ENCODE results near the gene ERCC6L. TPM values are rescaled to one million over a fixed set of nuclear protein-coding genes. Genes with fewer than 3 reads are reported as not detected.

Gene ERCC6L, protein sequence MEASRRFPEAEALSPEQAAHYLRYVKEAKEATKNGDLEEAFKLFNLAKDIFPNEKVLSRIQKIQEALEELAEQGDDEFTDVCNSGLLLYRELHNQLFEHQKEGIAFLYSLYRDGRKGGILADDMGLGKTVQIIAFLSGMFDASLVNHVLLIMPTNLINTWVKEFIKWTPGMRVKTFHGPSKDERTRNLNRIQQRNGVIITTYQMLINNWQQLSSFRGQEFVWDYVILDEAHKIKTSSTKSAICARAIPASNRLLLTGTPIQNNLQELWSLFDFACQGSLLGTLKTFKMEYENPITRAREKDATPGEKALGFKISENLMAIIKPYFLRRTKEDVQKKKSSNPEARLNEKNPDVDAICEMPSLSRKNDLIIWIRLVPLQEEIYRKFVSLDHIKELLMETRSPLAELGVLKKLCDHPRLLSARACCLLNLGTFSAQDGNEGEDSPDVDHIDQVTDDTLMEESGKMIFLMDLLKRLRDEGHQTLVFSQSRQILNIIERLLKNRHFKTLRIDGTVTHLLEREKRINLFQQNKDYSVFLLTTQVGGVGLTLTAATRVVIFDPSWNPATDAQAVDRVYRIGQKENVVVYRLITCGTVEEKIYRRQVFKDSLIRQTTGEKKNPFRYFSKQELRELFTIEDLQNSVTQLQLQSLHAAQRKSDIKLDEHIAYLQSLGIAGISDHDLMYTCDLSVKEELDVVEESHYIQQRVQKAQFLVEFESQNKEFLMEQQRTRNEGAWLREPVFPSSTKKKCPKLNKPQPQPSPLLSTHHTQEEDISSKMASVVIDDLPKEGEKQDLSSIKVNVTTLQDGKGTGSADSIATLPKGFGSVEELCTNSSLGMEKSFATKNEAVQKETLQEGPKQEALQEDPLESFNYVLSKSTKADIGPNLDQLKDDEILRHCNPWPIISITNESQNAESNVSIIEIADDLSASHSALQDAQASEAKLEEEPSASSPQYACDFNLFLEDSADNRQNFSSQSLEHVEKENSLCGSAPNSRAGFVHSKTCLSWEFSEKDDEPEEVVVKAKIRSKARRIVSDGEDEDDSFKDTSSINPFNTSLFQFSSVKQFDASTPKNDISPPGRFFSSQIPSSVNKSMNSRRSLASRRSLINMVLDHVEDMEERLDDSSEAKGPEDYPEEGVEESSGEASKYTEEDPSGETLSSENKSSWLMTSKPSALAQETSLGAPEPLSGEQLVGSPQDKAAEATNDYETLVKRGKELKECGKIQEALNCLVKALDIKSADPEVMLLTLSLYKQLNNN
- 1.7 TPM for polyA plus RNA-seq (ENCODE audit: insufficient read length)

DNA sequence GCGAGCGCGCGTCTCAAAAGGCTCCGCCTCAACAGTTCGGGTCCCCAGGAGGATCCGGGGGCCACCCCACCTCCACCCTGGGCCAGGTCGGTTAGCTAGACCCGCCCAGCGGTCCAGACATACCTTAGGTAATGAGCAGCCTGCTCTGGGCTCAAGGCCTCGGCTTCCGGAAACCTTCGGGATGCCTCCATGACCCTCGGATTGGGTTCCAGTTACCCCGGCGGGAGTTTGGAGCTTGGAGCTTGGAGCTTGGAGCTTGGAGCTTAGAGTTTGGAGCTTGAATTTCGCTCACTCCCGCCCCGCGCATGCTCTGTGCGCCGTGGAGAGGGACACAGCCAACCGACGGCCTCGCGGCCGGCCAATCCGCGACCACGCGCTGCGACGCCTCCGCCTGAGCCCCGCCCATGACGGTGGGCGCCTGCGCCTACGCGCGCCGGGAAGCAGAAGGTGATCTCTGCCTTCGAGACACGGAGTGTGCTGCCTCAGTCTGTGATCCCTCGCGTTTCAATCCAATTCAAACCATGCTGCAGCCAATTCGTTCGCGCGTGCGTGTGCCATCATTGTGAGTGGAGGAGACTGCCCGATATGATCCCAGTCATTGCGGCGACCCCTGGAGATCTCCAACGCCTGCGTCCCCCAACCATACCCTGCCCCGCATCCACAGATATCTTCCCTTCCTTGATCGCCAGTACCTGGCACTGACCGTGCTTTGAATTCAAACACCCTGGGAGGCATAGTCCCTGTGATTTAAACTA lies at the start of gene ERCC6L:
TSS of gene ERCC6L (minus strand) at position 307 of the 755 bp plus-strand sequence. CDS start at position 191, 116 bp downstream.
- peak; percentile 59 for DNase-seq (ENCODE audit: low read depth)

GRCh38 chrX:72282302-72282701 lies 43.5 kb upstream of the ERCC6L start:
- no peak for DNase-seq (ENCODE audit: low read depth)

DNA sequence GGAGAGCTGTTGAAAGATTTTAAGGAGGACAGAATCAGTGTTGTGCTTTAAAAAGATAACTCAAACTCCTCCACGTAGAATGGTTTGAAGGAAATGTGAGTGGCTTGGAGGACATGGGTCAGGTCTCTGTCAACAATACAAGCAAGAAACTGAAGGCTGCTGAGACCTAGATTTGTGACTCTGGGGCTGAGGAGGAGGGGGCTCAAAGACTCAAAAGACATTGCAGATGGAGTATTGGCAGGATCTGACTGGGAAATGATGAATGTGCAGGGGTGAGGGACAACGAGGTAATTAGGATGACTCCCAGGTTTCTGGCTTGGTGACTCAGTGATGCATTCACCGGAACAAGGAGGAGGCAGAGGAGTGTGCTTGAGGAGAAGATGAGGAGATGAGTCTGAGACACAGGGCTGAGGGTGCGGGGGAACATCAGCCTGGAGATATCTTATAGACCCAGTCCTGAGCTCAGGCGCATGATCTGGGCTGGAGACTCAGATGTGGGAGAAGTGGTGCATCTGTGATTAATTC lies 41.6 kb upstream of the ERCC6L start:
- DNase-seq (ENCODE audit: low read depth) = no peak

DNA sequence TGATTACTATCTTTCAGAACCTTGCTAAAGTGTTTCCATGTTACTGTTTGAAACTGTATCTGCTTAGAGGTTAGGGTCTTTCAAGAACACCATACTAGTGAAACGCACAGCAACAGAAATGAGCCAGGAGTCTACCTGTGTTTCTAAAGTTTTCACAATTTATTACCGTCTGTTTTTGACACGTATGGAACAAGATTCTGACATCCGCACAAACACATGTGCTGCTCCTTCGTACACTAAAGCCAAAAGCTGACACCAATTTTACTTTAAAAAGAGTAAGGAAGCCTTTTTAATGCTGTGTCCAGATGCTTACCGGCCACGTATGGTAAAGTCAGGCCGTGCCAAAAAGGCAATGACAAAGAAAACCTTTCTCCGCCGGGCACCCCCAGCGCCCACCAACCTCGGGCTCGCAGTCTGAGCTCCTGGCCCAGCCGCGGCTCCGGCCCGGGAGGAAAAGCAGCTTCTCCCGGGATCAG lies 37.7 kb upstream of the ERCC6L start:
- DNase-seq (ENCODE audit: low read depth) = no peak

DNA sequence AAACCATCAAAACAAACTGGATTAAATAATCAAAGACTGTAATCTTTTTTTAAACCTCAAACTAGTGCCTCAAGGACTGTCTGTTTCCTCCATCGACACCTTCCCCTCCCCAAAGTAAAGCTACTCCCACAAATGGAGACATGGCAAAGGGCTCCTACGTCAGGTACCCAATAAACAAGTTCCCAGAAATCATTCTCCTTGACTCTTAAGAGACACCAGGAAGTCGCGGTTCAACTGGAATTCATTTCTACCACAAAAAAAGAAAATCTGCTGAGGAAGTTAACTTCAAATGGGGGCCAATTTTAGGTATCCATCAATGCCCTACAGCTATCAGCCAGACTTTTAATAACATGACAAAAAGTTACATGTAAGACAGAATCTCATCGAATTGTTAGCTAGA lies 35.7 kb upstream of the ERCC6L start:
- no peak for DNase-seq (ENCODE audit: low read depth)

- DNase-seq (ENCODE audit: low read depth) = no peak
These were observed 34.9 kb upstream of the ERCC6L start for GRCh38 chrX:72273718-72274117.

GRCh38 chrX:72272868-72273267 lies 34.0 kb upstream of the ERCC6L start:
- DNase-seq (ENCODE audit: low read depth) = no peak

GRCh38 chrX:72271812-72272211 lies 33.0 kb upstream of the ERCC6L start:
- no peak for DNase-seq (ENCODE audit: low read depth)

- DNase-seq (ENCODE audit: low read depth) = no peak
These were observed 32.4 kb upstream of the ERCC6L start for GRCh38 chrX:72271091-72271788.

GRCh38 chrX:72270316-72270866 lies 31.6 kb upstream of the ERCC6L start:
- DNase-seq (ENCODE audit: low read depth) = no peak

GRCh38 chrX:72269671-72270251 lies 30.9 kb upstream of the ERCC6L start:
- DNase-seq (ENCODE audit: low read depth) = no peak

DNA sequence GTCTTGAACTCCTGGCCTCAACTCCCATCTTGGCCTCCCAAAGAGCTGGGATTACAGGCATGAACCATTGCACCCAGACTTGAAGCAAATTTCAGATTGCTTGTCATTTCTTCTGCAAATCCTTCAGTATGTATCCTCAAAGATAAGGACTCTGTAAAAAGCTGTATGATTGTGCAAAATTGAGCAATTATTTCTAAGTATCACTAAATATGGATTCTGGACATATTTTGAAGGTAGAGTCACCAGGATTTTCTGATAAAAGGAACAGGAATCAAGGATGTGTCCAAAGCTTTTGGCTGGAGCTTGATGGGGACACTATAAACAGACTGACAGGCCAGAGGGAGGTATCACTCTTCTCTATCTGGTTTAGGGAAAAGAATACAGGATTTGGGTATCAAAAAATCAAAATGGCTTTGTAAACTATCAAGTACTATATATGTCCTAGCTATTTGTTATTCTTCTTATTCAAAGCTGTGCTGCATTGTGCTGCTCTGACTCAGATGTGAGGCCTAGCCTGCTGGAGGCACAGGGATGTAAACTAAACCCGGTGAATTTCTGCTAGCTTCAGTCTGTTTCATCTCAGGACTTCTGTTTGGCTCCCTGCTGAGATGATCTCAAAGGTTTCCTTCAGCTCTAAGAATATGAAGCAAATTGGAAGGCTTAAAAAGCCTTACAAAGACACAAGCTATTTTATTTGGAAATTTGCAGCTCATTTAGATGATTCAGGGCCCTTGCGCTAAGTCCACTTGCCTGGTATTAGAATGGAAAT lies 30.0 kb upstream of the ERCC6L start:
- no peak for DNase-seq (ENCODE audit: low read depth)

DNA sequence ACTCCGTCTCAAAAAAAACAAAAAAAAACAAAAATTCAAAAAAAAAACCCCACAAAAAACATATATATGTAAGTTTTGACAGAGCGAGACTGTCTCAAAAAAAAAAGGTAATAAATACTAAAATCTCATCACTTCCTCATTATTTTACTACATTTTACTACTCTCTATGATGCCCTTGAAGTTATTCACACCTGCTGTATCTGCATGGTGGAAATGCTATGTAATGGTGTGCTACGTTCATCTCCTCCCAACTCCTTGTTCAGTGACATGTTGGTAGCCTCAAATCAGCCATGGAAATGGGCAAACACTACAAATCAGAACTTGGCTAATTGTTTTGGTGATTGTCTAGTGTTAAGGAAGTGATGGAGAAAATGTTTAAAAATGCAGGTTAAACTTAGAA lies 26.4 kb upstream of the ERCC6L start:
- DNase-seq (ENCODE audit: low read depth) = no peak

DNA sequence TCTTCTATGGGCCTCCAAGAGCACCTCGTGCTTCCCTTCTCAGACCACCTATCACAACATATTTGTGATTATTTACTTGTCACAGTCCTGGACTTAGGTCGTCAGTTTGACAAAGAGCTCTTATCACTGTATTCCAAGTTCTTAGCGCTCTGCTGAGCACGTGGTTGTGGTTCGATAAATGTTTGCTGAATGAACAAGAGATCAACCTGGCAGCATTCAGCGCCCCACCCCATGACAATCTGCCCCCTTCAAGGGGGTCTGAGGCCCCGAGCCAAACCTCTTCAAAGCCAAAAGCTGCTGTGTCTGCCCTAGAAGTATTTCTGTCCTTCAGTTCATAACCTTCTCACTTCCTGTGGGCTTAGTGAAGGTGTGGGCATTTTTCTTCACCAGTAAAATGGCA lies 23.2 kb upstream of the ERCC6L start:
- DNase-seq (ENCODE audit: low read depth) = no peak

DNA sequence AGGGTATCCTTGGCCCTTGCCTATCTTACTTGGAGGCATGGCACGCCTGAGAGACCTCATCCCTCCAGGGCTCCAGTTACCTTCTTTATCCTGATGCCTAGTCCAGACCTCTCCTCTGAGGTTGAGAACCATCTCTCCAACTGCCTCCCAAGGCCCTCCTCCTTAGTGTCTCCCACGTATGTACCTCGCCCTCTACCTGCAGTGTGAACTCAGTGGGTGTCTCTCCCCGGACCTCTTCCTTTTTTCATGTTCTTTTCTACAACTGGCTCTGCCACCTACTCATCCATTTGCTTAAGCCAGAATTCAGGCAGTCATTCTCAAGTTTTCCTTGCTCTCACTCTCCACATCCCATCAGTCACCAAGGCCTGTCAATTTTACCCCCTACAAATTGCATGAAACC lies 21.6 kb upstream of the ERCC6L start:
- no peak for DNase-seq (ENCODE audit: low read depth)

- DNase-seq (ENCODE audit: low read depth) = no peak
These were observed 19.3 kb upstream of the ERCC6L start for GRCh38 chrX:72258174-72258573.

GRCh38 chrX:72255864-72256263 lies 17.0 kb upstream of the ERCC6L start:
- DNase-seq (ENCODE audit: low read depth) = no peak

GRCh38 chrX:72255445-72255844 lies 16.6 kb upstream of the ERCC6L start:
- no peak for DNase-seq (ENCODE audit: low read depth)

DNA sequence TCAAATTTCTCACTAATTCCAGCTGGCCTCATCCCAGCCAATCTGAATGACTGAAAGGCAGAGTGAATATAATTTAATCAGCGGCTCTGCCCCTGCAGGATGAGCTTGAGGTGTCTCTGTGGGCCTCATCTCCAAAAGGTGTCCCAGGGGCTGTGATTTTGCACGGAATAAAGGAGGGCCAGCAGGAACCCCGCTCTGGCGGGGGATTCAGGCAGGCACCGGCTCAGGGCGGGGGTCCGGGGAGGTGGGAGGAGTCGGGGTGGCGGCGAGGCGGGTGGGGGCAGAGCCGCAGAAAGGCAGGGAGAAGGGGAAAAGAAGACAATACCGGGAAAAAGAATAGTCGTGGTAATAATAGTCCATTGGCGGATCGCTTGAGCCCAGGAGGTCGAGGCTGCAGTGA lies 16.0 kb upstream of the ERCC6L start:
- DNase-seq (ENCODE audit: low read depth) = no peak

All from forelimb muscle (tissue), 1 donor.